Loucy (cell line): ENCODE results near the gene FHIT.

Experiments used
- EZH2phosphoT487 ChIP-seq: fragments of 200-600 bp; IDR thresholded peaks from 2 replicates; pipeline ENCODE4 v1.6.1; 2018; ENCODE audit warnings: antibody characterized with exemption, mild to moderate bottlenecking, moderate library complexity, borderline replicate concordance
- TF ChIP-seq, protein P1 (sequence below): fragments of 200-600 bp; sonication (generic); conservative IDR thresholded peaks from 2 replicates; pipeline ENCODE4 v1.5.1; 2014; ENCODE audit warnings: mild to moderate bottlenecking, antibody characterized with exemption, low read length

DNA sequence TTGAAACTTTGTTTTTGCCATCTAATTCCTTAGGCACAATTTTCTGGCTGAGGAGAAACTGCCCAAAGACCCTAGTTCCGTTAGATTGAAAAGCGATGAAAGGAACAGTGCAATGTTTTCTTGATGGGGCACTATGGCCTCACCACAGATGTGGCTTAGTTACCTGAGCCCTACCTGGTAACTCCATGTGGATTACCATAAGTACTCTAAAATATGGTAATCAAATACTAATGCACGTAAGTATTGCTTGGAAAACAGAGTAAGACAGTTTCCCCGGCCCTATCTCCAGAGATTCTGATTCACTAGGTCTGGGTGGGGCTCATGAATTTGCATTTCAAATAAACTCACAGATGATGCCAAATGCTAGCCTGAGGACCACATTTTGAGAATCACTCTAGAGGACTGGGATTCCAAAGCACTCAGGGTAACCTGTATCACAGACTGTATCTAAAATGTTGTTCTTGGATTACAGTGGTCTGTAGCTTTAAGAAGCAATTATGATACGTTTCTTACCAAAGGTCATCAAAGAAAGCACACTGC lies 806.3 kb downstream of the FHIT start:
- TF ChIP-seq, protein P1, sequence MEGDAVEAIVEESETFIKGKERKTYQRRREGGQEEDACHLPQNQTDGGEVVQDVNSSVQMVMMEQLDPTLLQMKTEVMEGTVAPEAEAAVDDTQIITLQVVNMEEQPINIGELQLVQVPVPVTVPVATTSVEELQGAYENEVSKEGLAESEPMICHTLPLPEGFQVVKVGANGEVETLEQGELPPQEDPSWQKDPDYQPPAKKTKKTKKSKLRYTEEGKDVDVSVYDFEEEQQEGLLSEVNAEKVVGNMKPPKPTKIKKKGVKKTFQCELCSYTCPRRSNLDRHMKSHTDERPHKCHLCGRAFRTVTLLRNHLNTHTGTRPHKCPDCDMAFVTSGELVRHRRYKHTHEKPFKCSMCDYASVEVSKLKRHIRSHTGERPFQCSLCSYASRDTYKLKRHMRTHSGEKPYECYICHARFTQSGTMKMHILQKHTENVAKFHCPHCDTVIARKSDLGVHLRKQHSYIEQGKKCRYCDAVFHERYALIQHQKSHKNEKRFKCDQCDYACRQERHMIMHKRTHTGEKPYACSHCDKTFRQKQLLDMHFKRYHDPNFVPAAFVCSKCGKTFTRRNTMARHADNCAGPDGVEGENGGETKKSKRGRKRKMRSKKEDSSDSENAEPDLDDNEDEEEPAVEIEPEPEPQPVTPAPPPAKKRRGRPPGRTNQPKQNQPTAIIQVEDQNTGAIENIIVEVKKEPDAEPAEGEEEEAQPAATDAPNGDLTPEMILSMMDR: no peak
- TF ChIP-seq EZH2phosphoT487: no peak
